ENCODE measurements around the gene SORBS2.

The SORBS2 gene

DNA sequence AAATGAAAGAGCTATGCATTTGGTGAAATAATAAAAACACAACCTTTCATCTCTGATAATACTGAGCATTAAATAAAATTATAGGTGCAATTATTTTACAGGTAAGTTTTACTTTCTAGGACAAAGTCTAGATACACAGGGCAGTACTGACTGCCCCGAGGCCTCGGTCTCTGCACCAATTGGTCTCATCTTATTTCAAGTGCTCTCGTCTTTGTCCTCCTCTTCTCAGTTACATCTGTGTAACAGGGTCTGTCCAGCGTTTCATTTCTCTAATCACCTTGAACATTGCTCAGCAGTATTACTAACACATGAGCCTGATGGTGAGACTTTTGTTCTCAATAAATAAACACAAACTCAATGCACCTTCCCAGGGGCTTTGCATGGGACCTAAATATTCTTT is 44.5 kb downstream of the SORBS2 start:
- H3K27me3 ChIP-seq (ENCODE audit: control insufficient read depth in 1 of 2, insufficient read depth in 2 of 2, low read length in 2 of 2): no peaks in the 10 kb centered on the region
- no peaks in the 10 kb centered on the region for H3K4me1 ChIP-seq (ENCODE audit: insufficient read depth, low read length)
- no peaks in the 10 kb centered on the region for H3K36me3 ChIP-seq (ENCODE audit: insufficient read depth, low read length)
- no peak overlapping the region for H3K27ac ChIP-seq (ENCODE audit: low read depth, low read length)
- H3K4me3 ChIP-seq (ENCODE audit: low read depth in 1 of 2, low read length in 2 of 2): no peak overlapping the region
- H3K9ac ChIP-seq (ENCODE audit: low read length): no peak overlapping the region
- H3K9me3 ChIP-seq (ENCODE audit: low read length): no peaks in the 10 kb centered on the region

- Histone ChIP-seq H3K9ac (ENCODE audit: low read length) (no peak overlapping the region), H3K36me3 (ENCODE audit: insufficient read depth, low read length) (no peaks in the 10 kb centered on the region), H3K27ac (ENCODE audit: low read depth, low read length) (no peak overlapping the region), H3K4me1 (ENCODE audit: insufficient read depth, low read length) (peaks cover 11% of the 10 kb centered on the region), H3K4me3 (ENCODE audit: low read depth in 1 of 2, low read length in 2 of 2) (no peak overlapping the region), H3K9me3 (ENCODE audit: low read length) (no peaks in the 10 kb centered on the region), H3K27me3 (ENCODE audit: control insufficient read depth in 1 of 2, insufficient read depth in 2 of 2, low read length in 2 of 2) (no peaks in the 10 kb centered on the region)
These were observed 47.1 kb downstream of the SORBS2 start for GRCh38 chr4:185764876-185765275.

- H3K9me3 ChIP-seq (ENCODE audit: low read length): no peaks in the 10 kb centered on the region
- H3K4me1 ChIP-seq (ENCODE audit: insufficient read depth, low read length): peaks cover 11% of the 10 kb centered on the region
- H3K27me3 ChIP-seq (ENCODE audit: control insufficient read depth in 1 of 2, insufficient read depth in 2 of 2, low read length in 2 of 2): no peaks in the 10 kb centered on the region
- H3K36me3 ChIP-seq (ENCODE audit: insufficient read depth, low read length): no peaks in the 10 kb centered on the region
- no peak overlapping the region for H3K27ac ChIP-seq (ENCODE audit: low read depth, low read length)
- no peak overlapping the region for H3K9ac ChIP-seq (ENCODE audit: low read length)
- H3K4me3 ChIP-seq (ENCODE audit: low read depth in 1 of 2, low read length in 2 of 2): no peak overlapping the region
These were observed 50.4 kb downstream of the SORBS2 start for GRCh38 chr4:185761352-185762235.

DNA sequence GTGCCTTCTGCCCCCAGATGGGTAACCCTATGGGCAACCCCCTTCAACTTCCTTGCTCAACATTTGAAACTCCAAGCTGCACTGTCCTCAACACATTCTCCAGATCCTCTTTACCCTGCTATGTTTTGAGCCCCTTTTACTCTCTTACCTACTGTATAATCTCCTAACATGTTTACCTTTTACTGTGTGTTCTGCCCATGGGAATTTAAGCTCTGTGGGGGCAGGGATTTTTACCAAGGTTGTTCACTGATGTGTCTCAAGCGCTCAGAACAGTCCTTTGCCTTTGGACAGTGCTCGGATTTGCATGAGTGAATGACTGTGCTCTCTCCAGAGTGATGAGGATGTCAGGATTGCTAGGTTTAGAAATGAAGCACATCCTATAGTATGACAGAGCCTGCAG is 53.2 kb downstream of the SORBS2 start:
- no peaks in the 10 kb centered on the region for H3K36me3 ChIP-seq (ENCODE audit: insufficient read depth, low read length)

GRCh38 chr4:185755451-185755850 is 56.5 kb downstream of the SORBS2 start:
- Histone ChIP-seq H3K9ac (ENCODE audit: low read length) (no peak overlapping the region), H3K4me1 (ENCODE audit: insufficient read depth, low read length) (peaks cover 15% of the 10 kb centered on the region), H3K27ac (ENCODE audit: low read depth, low read length) (no peak overlapping the region), H3K4me3 (ENCODE audit: low read depth in 1 of 2, low read length in 2 of 2) (no peak overlapping the region), H3K36me3 (ENCODE audit: insufficient read depth, low read length) (no peaks in the 10 kb centered on the region), H3K27me3 (ENCODE audit: control insufficient read depth in 1 of 2, insufficient read depth in 2 of 2, low read length in 2 of 2) (no peaks in the 10 kb centered on the region), H3K9me3 (ENCODE audit: low read length) (no peaks in the 10 kb centered on the region)

More for the DNA sequence above, 53.2 kb downstream of the SORBS2 start:
- Histone ChIP-seq H3K9ac (ENCODE audit: low read length) (no peak overlapping the region), H3K27ac (ENCODE audit: low read depth, low read length) (no peak overlapping the region), H3K4me3 (ENCODE audit: low read depth in 1 of 2, low read length in 2 of 2) (no peak overlapping the region), H3K9me3 (ENCODE audit: low read length) (no peaks in the 10 kb centered on the region), H3K27me3 (ENCODE audit: control insufficient read depth in 1 of 2, insufficient read depth in 2 of 2, low read length in 2 of 2) (no peaks in the 10 kb centered on the region), H3K4me1 (ENCODE audit: insufficient read depth, low read length) (peaks cover 27% of the 10 kb centered on the region)

DNA sequence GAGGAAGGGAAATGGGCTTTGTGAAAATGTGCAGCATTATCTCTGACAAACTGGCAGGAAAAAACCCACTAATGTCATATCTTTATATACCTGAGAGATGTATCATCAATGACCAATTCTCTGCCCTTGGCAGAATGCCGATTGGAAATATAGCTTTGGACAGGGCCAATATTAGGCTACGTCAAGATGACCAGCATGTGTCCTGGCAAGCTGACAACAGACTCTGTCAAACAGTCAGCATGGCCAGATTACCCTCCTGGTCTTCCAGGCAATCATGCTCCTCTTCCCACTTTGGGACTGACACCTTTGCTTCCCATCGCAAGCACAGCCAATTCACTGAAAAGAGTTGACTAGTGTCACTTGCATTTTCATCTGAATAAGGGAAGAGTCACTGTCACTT is 57.0 kb downstream of the SORBS2 start:
- H3K4me3 ChIP-seq (ENCODE audit: low read depth in 1 of 2, low read length in 2 of 2): no peak overlapping the region
- no peaks in the 10 kb centered on the region for H3K27me3 ChIP-seq (ENCODE audit: control insufficient read depth in 1 of 2, insufficient read depth in 2 of 2, low read length in 2 of 2)
- H3K27ac ChIP-seq (ENCODE audit: low read depth, low read length): no peak overlapping the region
- no peaks in the 10 kb centered on the region for H3K36me3 ChIP-seq (ENCODE audit: insufficient read depth, low read length)
- H3K9me3 ChIP-seq (ENCODE audit: low read length): no peaks in the 10 kb centered on the region
- H3K4me1 ChIP-seq (ENCODE audit: insufficient read depth, low read length): peaks cover 20% of the 10 kb centered on the region
- H3K9ac ChIP-seq (ENCODE audit: low read length): no peak overlapping the region

- Histone ChIP-seq H3K4me1 (ENCODE audit: insufficient read depth, low read length) (peaks cover 27% of the 10 kb centered on the region), H3K27ac (ENCODE audit: low read depth, low read length) (no peak overlapping the region), H3K9ac (ENCODE audit: low read length) (no peak overlapping the region), H3K4me3 (ENCODE audit: low read depth in 1 of 2, low read length in 2 of 2) (no peak overlapping the region), H3K9me3 (ENCODE audit: low read length) (no peaks in the 10 kb centered on the region), H3K36me3 (ENCODE audit: insufficient read depth, low read length) (no peaks in the 10 kb centered on the region), H3K27me3 (ENCODE audit: control insufficient read depth in 1 of 2, insufficient read depth in 2 of 2, low read length in 2 of 2) (no peaks in the 10 kb centered on the region)
These were observed 59.1 kb downstream of the SORBS2 start for GRCh38 chr4:185752872-185753271.

- no peaks in the 10 kb centered on the region for H3K9me3 ChIP-seq (ENCODE audit: low read length)
- no peaks in the 10 kb centered on the region for H3K27me3 ChIP-seq (ENCODE audit: control insufficient read depth in 1 of 2, insufficient read depth in 2 of 2, low read length in 2 of 2)
- no peaks in the 10 kb centered on the region for H3K36me3 ChIP-seq (ENCODE audit: insufficient read depth, low read length)
- H3K27ac ChIP-seq (ENCODE audit: low read depth, low read length): no peak overlapping the region
- peaks cover 16% of the 10 kb centered on the region for H3K4me1 ChIP-seq (ENCODE audit: insufficient read depth, low read length)
- no peak overlapping the region for H3K9ac ChIP-seq (ENCODE audit: low read length)
- no peak overlapping the region for H3K4me3 ChIP-seq (ENCODE audit: low read depth in 1 of 2, low read length in 2 of 2)
These were observed 62.1 kb downstream of the SORBS2 start for GRCh38 chr4:185749858-185750257.

GRCh38 chr4:185748901-185749390 is 63.0 kb downstream of the SORBS2 start:
- no peak overlapping the region for H3K27ac ChIP-seq (ENCODE audit: low read depth, low read length)
- H3K4me1 ChIP-seq (ENCODE audit: insufficient read depth, low read length): peaks cover 11% of the 10 kb centered on the region
- H3K27me3 ChIP-seq (ENCODE audit: control insufficient read depth in 1 of 2, insufficient read depth in 2 of 2, low read length in 2 of 2): no peaks in the 10 kb centered on the region
- H3K36me3 ChIP-seq (ENCODE audit: insufficient read depth, low read length): no peaks in the 10 kb centered on the region
- no peaks in the 10 kb centered on the region for H3K9me3 ChIP-seq (ENCODE audit: low read length)
- H3K4me3 ChIP-seq (ENCODE audit: low read depth in 1 of 2, low read length in 2 of 2): no peak overlapping the region
- no peak overlapping the region for H3K9ac ChIP-seq (ENCODE audit: low read length)

DNA sequence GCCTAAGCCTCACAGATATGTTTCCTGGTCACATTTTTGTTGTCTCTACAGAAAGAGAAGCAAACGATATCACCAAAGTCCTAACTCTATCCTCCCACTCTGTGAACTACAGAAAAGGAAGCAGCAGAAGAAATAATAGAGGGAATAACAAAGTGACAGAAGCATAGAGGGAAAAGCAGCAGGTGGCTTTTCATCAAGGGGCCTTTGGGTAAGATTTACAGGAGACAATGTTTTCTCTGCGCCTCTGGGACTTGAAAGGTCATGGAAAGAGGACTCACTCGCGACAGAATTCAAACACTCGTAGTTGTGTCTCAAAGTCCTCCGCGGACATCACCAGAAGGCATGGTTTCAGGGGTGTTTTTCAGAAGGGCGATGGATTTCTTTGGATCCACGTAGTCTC is 66.1 kb downstream of the SORBS2 start:
- H3K27me3 ChIP-seq (ENCODE audit: control insufficient read depth in 1 of 2, insufficient read depth in 2 of 2, low read length in 2 of 2): no peaks in the 10 kb centered on the region
- peaks cover 12% of the 10 kb centered on the region for H3K4me1 ChIP-seq (ENCODE audit: insufficient read depth, low read length)
- H3K9ac ChIP-seq (ENCODE audit: low read length): no peak overlapping the region
- no peaks in the 10 kb centered on the region for H3K9me3 ChIP-seq (ENCODE audit: low read length)
- H3K27ac ChIP-seq (ENCODE audit: low read depth, low read length): no peak overlapping the region
- H3K4me3 ChIP-seq (ENCODE audit: low read depth in 1 of 2, low read length in 2 of 2): no peak overlapping the region
- H3K36me3 ChIP-seq (ENCODE audit: insufficient read depth, low read length): no peaks in the 10 kb centered on the region

DNA sequence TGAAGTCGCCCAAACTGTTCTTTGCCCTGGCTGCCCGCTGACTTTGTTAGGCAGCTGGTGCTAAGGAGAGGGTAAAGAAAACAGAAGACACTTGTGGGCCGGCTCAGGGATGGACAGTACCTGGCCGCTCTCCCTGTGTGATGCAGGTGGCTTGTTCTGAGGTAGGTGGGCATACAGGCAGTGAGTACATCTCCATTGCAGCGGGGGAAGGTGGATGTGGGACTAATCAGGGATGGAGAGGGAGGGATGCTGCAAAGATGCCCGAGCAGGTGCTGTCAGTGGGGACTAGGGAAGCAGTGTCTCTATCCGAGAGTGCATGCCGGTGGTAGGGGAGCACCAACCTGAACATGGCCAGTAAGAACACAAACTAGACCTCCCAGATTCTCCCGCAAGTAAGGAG is 67.0 kb downstream of the SORBS2 start:
- Histone ChIP-seq H3K4me3 (ENCODE audit: low read depth in 1 of 2, low read length in 2 of 2) (no peak overlapping the region), H3K4me1 (ENCODE audit: insufficient read depth, low read length) (peaks cover 17% of the 10 kb centered on the region), H3K36me3 (ENCODE audit: insufficient read depth, low read length) (no peaks in the 10 kb centered on the region), H3K27me3 (ENCODE audit: control insufficient read depth in 1 of 2, insufficient read depth in 2 of 2, low read length in 2 of 2) (no peaks in the 10 kb centered on the region), H3K9me3 (ENCODE audit: low read length) (no peaks in the 10 kb centered on the region), H3K27ac (ENCODE audit: low read depth, low read length) (no peak overlapping the region), H3K9ac (ENCODE audit: low read length) (no peak overlapping the region)

DNA sequence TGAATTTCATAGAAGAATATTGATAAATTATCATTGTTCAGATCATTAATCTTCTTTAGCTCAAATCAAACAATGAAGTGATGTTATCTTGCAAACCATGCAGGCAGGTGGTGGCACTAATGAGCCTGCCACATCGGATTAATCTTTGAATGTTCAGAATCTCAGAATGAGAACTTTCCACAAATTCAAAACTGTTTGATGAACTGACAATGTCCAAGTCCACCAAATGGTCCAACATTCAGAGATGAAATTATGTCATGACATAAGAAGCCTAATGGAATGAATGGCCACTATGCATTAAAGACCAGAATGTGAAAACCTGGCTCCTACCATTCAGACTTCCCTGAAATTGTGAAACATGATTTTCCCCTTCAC is 67.5 kb downstream of the SORBS2 start:
- peaks cover 15% of the 10 kb centered on the region for H3K4me1 ChIP-seq (ENCODE audit: insufficient read depth, low read length)
- H3K27me3 ChIP-seq (ENCODE audit: control insufficient read depth in 1 of 2, insufficient read depth in 2 of 2, low read length in 2 of 2): no peaks in the 10 kb centered on the region
- H3K9ac ChIP-seq (ENCODE audit: low read length): no peak overlapping the region
- H3K4me3 ChIP-seq (ENCODE audit: low read depth in 1 of 2, low read length in 2 of 2): no peak overlapping the region
- H3K36me3 ChIP-seq (ENCODE audit: insufficient read depth, low read length): no peaks in the 10 kb centered on the region
- H3K9me3 ChIP-seq (ENCODE audit: low read length): no peaks in the 10 kb centered on the region
- H3K27ac ChIP-seq (ENCODE audit: low read depth, low read length): no peak overlapping the region

All from muscle layer of colon (tissue), 2 donors.